Measurements from ENCODE around the gene ZBED3.

GRCh38 chr5:77066184-77066583 is 20.9 kb downstream of the ZBED3 start:
- TF ChIP-seq HMGXB4 (CRISPR knock-in tag; IDR thresholded peaks at IDR 0.05), result no peak
- TF ChIP-seq, protein P1, sequence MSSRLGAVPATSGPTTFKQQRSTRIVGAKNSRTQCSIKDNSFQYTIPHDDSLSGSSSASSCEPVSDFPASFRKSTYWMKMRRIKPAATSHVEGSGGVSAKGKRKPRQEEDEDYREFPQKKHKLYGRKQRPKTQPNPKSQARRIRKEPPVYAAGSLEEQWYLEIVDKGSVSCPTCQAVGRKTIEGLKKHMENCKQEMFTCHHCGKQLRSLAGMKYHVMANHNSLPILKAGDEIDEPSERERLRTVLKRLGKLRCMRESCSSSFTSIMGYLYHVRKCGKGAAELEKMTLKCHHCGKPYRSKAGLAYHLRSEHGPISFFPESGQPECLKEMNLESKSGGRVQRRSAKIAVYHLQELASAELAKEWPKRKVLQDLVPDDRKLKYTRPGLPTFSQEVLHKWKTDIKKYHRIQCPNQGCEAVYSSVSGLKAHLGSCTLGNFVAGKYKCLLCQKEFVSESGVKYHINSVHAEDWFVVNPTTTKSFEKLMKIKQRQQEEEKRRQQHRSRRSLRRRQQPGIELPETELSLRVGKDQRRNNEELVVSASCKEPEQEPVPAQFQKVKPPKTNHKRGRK (CRISPR knock-in tag; IDR thresholded peaks at IDR 0.05; ENCODE audit: borderline replicate concordance), result no peak
- TF ChIP-seq, protein P2, sequence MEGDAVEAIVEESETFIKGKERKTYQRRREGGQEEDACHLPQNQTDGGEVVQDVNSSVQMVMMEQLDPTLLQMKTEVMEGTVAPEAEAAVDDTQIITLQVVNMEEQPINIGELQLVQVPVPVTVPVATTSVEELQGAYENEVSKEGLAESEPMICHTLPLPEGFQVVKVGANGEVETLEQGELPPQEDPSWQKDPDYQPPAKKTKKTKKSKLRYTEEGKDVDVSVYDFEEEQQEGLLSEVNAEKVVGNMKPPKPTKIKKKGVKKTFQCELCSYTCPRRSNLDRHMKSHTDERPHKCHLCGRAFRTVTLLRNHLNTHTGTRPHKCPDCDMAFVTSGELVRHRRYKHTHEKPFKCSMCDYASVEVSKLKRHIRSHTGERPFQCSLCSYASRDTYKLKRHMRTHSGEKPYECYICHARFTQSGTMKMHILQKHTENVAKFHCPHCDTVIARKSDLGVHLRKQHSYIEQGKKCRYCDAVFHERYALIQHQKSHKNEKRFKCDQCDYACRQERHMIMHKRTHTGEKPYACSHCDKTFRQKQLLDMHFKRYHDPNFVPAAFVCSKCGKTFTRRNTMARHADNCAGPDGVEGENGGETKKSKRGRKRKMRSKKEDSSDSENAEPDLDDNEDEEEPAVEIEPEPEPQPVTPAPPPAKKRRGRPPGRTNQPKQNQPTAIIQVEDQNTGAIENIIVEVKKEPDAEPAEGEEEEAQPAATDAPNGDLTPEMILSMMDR (IDR thresholded peaks at IDR 0.05), result no peak
- no peak for TF ChIP-seq ETV6 (CRISPR knock-in tag; IDR thresholded peaks at IDR 0.05)
- no peak for TF ChIP-seq RELA (CRISPR knock-in tag; IDR thresholded peaks at IDR 0.05; ENCODE audit: borderline replicate concordance)
- TF ChIP-seq CREM (CRISPR knock-in tag; IDR thresholded peaks at IDR 0.05), result no peak
- no peak for TF ChIP-seq TEAD4 (CRISPR knock-in tag; IDR thresholded peaks at IDR 0.05)
- TF ChIP-seq NR3C1 (CRISPR knock-in tag; conservative IDR thresholded peaks at IDR 0.05; ENCODE audit: low read depth), result no peak
- TF ChIP-seq ZBTB21 (CRISPR knock-in tag; IDR thresholded peaks at IDR 0.05; ENCODE audit: borderline replicate concordance), result no peak
- TF ChIP-seq CBFB (CRISPR knock-in tag; IDR thresholded peaks at IDR 0.05; ENCODE audit: low read depth), result no peak
- no peak for TF ChIP-seq TCF7 (CRISPR knock-in tag; IDR thresholded peaks at IDR 0.05; ENCODE audit: low read depth)
- no peak for TF ChIP-seq GTF2I (CRISPR knock-in tag; conservative IDR thresholded peaks at IDR 0.05)
- TF ChIP-seq ESRRA (CRISPR knock-in tag; IDR thresholded peaks at IDR 0.05; ENCODE audit: borderline replicate concordance), result no peak
- TF ChIP-seq NFYB (CRISPR knock-in tag; conservative IDR thresholded peaks at IDR 0.05; ENCODE audit: low read depth), result no peak
